ENCODE measurements around the gene TBC1D4.

DNA sequence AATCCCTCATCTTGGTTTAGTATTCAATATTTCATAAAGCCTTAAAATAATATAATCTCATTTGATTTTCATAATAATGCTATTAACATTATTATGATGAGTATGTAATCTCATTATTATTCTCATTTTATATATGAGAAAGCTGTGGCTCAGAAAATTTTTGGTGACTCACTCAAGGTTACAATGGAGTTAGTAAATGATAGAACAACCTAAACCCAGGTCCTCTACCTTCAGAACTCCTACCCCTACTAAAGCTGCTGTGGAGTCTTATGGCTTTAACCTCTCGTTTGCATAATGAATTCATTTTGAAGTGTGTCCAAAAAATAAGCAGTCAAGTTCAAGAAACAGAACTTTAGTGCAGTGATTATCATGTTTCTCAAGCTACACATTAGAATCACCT is 226.3 kb downstream of the TBC1D4 start:
- TF ChIP-seq SIN3A (IDR thresholded peaks at IDR 0.05; ENCODE audit: borderline replicate concordance, insufficient read depth, low read length) (no peak), TAF1 (IDR thresholded peaks at IDR 0.05; ENCODE audit: borderline replicate concordance, insufficient read depth, low read length) (no peak), POLR2AphosphoS5 (IDR thresholded peaks at IDR 0.05; ENCODE audit: low read depth, low read length) (no peak)
